Erythroblast (primary cell): ENCODE results near the gene PON3.

Experiments used
- GATA1 ChIP-seq: IDR thresholded peaks from 2 replicates; pipeline ENCODE4 v1.6.1; 2011; ENCODE audit warnings: low read depth, mild to moderate bottlenecking, control low read depth, low read length, moderate library complexity
- POLR2A ChIP-seq: IDR thresholded peaks from 2 replicates; pipeline ENCODE4 v1.6.1; 2011; ENCODE audit warnings: mild to moderate bottlenecking, low read length

DNA sequence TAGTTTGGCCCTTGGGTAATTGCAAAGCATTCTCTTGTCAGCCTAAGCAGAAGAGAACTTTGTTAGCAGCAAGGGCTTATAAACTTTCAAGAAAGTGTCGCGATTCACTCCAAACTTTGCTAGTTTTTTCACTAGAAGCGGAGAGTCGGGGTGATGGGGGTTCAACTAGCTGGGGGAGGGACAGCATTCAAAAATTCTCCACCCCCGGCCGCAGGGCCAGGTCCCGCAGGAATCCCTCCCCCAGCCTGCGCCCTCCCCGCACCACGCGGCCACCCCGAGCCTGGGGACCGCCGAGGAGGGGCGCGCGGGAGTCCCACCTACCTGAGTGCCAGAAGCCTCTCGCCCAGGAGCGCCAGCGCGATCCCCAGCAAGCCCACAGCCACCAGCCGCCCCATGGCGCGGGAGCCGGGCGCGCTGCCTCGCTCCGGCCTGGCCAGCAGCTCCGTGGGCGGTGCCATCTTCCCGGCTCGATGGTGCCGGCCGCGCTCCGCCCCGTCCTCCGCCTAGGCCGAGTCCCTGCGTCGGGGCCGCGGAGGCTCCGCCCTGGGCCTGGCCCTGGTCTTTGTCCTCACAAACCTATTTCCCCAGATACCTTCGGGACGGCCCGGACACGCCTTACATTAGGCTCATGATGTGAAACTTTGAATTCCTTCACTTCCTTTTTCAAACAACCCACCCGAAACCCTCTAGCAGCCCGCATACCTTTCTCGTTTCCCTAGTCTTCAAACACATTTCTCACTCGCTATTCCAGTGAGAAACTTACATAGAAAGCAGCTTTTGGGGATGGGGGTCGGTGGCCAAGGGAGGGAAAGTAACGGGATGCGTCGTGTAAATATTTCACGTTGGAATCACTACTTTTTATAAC, 38.6 kb upstream of the PON3 start, which contains the start of gene PON2:
- TF ChIP-seq POLR2A (peak; percentile 85), GATA1 (no peak)
